ENCODE measurements around the gene AGAP1. TPM values are rescaled to one million over a fixed set of nuclear protein-coding genes. Genes with fewer than 3 reads are reported as not detected.
A peak's percentile ranks its signal among the peaks of the same experiment; 100 is the strongest.

AGAP1 gene
- total RNA-seq, 1 donor: 18.5 TPM

DNA sequence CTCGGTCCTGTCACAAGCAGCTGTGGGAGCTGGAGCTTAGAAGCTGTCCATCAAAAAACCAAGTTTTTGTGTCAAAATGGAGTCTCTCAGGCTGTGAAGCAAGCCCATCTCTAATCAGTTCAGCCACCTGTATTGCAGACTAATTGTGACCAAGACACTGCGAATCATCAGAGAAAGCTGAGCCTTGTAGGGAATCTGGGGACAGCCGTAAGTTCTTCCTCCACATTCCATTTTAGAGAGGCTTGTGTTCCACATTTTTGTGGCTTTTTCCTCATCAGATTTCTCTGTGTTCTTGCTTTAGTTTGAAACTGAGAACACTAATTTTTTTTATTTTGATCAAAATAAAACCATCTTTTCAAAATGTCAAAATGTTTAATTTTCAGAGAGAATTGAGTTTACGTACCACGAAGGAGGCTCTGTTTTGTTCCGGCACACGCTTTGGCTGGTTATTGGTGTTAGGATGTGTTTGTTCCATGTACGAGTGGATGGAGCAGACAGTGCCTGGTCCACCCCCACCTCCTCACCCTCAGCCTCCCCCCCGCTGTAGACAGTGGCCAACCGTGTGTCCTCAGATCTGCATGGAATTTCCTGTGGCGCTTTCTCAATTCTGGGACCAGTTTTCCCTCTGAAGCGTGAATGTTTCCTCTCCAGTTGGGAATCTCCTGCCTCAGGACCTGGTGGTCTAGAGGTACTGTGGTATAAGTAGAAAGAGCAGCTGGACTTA lies 140.8 kb downstream of the AGAP1 start:
- Histone ChIP-seq H3K36me3 (ENCODE audit: insufficient read depth, low read length) (no peaks in the 10 kb centered on the region), H3K9me3 (ENCODE audit: low read depth, low read length) (no peaks in the 10 kb centered on the region), H2AFZ (ENCODE audit: low read length) (no peak overlapping the region), H3K4me3 (ENCODE audit: insufficient read depth, low read length) (peak overlapping the region; percentile 30), H3K4me2 (ENCODE audit: insufficient read depth, low read length) (peak overlapping the region; percentile 54), H3K27me3 (ENCODE audit: insufficient read depth, low read length) (no peaks in the 10 kb centered on the region), H3K79me2 (ENCODE audit: insufficient read depth, low read length) (peaks cover 40% of the 10 kb centered on the region), H3K27ac (ENCODE audit: low read depth, low read length) (peak overlapping the region; percentile 56), H3K4me1 (ENCODE audit: insufficient read depth, low read length) (peaks cover 26% of the 10 kb centered on the region), H4K20me1 (ENCODE audit: insufficient read depth, low read length) (peaks cover 23% of the 10 kb centered on the region)
- no peak for DNase-seq (ENCODE audit: insufficient read length, low spot score, missing footprints)
- TF ChIP-seq, protein P1, sequence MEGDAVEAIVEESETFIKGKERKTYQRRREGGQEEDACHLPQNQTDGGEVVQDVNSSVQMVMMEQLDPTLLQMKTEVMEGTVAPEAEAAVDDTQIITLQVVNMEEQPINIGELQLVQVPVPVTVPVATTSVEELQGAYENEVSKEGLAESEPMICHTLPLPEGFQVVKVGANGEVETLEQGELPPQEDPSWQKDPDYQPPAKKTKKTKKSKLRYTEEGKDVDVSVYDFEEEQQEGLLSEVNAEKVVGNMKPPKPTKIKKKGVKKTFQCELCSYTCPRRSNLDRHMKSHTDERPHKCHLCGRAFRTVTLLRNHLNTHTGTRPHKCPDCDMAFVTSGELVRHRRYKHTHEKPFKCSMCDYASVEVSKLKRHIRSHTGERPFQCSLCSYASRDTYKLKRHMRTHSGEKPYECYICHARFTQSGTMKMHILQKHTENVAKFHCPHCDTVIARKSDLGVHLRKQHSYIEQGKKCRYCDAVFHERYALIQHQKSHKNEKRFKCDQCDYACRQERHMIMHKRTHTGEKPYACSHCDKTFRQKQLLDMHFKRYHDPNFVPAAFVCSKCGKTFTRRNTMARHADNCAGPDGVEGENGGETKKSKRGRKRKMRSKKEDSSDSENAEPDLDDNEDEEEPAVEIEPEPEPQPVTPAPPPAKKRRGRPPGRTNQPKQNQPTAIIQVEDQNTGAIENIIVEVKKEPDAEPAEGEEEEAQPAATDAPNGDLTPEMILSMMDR (IDR thresholded peaks at IDR 0.05; ENCODE audit: extremely low read depth, low read depth, low read length): no peak

DNA sequence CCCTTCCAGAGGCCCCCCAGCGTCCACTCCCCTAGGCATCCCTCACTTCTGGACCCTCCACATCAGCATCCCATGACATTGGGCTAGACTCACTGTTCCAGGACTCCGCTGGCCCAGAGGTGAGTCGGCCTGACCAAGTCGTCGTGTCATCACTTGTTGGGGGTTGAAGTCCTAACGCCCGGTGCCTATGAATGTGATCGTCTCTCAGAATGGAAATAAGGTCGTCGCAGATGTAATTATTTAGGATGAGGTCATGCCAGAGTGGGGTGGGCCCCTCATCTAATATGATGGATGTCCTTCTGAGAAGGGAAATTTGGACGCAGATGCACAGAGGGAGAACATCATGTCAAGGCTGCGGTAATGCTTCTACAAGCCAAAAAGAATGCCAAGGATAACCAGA lies 142.7 kb downstream of the AGAP1 start:
- no peak overlapping the region for H3K4me2 ChIP-seq (ENCODE audit: insufficient read depth, low read length)
- no peaks in the 10 kb centered on the region for H3K36me3 ChIP-seq (ENCODE audit: insufficient read depth, low read length)
- no peak overlapping the region for H3K4me3 ChIP-seq (ENCODE audit: insufficient read depth, low read length)
- H2AFZ ChIP-seq (ENCODE audit: low read length): no peak overlapping the region
- no peak overlapping the region for H3K27ac ChIP-seq (ENCODE audit: low read depth, low read length)
- peaks cover 44% of the 10 kb centered on the region for H3K79me2 ChIP-seq (ENCODE audit: insufficient read depth, low read length)
- TF ChIP-seq, protein P1 (IDR thresholded peaks at IDR 0.05; ENCODE audit: extremely low read depth, low read depth, low read length): no peak
- no peaks in the 10 kb centered on the region for H3K27me3 ChIP-seq (ENCODE audit: insufficient read depth, low read length)
- peaks cover 44% of the 10 kb centered on the region for H3K4me1 ChIP-seq (ENCODE audit: insufficient read depth, low read length)
- H4K20me1 ChIP-seq (ENCODE audit: insufficient read depth, low read length): peaks cover 13% of the 10 kb centered on the region
- H3K9me3 ChIP-seq (ENCODE audit: low read depth, low read length): no peaks in the 10 kb centered on the region
- no peak for DNase-seq (ENCODE audit: insufficient read length, low spot score, missing footprints)

DNA sequence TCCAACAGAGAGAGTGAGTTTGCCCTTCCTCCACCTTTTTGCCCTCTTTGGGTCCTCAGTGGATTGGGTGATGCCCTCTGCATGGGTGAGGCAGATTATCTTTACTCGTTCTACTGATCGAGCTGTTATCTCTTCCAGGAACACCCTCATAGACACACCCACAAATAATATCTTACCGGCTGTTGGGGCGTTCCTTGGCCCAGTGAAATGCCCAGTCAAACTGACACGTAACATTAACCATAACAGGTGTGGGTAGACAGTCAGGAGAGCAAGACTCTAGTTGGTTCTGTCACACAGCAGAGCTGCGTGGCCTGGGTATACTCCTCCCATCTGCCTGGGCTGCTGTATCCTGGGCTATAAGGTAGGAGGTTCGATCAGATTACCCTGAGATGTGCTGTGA lies 144.1 kb downstream of the AGAP1 start:
- Histone ChIP-seq H3K27ac (ENCODE audit: low read depth, low read length) (no peak overlapping the region), H3K79me2 (ENCODE audit: insufficient read depth, low read length) (peaks cover 41% of the 10 kb centered on the region), H4K20me1 (ENCODE audit: insufficient read depth, low read length) (peaks cover 6% of the 10 kb centered on the region), H3K9me3 (ENCODE audit: low read depth, low read length) (no peaks in the 10 kb centered on the region), H3K27me3 (ENCODE audit: insufficient read depth, low read length) (no peaks in the 10 kb centered on the region), H3K4me3 (ENCODE audit: insufficient read depth, low read length) (no peak overlapping the region), H2AFZ (ENCODE audit: low read length) (no peak overlapping the region), H3K36me3 (ENCODE audit: insufficient read depth, low read length) (no peaks in the 10 kb centered on the region), H3K4me1 (ENCODE audit: insufficient read depth, low read length) (peaks cover 57% of the 10 kb centered on the region), H3K4me2 (ENCODE audit: insufficient read depth, low read length) (no peak overlapping the region)
- TF ChIP-seq, protein P1 (IDR thresholded peaks at IDR 0.05; ENCODE audit: extremely low read depth, low read depth, low read length): no peak
- DNase-seq (ENCODE audit: insufficient read length, low spot score, missing footprints): no peak

DNA sequence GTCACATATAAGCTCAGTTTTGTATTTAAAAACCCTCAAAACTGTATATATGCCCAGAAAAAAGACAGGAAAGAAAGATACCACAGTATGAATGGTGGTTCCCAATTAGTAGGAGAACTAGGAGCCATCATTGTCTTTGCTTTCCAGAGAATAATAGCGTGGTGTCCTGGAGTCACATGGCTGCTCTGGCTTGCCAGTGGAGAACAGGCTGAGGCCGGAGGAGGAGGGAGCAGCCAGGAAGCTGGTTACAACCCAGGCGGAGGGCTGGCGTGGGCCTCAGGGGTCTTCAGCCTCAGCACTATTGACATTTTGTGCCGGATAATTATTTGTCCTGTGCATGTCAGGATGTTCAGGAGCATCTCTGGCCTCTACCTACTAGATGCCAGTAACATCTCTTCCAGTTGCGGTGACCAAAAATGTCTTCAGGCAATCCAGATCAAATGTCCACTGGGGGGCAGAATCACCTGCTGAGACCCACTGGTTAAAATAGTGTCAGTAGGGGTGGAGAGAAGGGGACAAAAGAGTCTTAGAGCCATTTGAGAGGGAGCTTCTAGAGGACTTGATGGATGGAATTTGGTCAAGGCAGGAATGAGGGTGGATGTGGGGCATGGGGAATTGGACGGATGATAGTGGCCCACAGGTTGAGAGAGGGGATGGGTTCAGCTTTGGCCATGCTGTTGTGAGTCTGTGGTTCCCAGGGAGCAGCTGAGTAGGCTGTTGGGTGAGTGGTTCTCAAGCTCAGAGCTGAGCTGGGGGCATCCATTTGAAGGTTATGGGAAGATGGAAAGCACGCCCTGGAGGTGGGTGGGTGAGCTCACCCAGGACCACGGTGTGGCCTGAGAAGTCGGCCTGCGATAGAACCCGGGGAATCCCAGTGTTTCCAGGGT lies 144.9 kb downstream of the AGAP1 start:
- DNase-seq (ENCODE audit: insufficient read length, low spot score, missing footprints): no peak
- Histone ChIP-seq H4K20me1 (ENCODE audit: insufficient read depth, low read length) (peaks cover 6% of the 10 kb centered on the region), H3K79me2 (ENCODE audit: insufficient read depth, low read length) (peaks cover 41% of the 10 kb centered on the region), H3K36me3 (ENCODE audit: insufficient read depth, low read length) (no peaks in the 10 kb centered on the region), H3K27me3 (ENCODE audit: insufficient read depth, low read length) (no peaks in the 10 kb centered on the region), H2AFZ (ENCODE audit: low read length) (no peak overlapping the region), H3K4me2 (ENCODE audit: insufficient read depth, low read length) (no peak overlapping the region), H3K4me1 (ENCODE audit: insufficient read depth, low read length) (peaks cover 58% of the 10 kb centered on the region), H3K9me3 (ENCODE audit: low read depth, low read length) (no peaks in the 10 kb centered on the region), H3K4me3 (ENCODE audit: insufficient read depth, low read length) (no peak overlapping the region), H3K27ac (ENCODE audit: low read depth, low read length) (peak overlapping the region; percentile 69)
- TF ChIP-seq, protein P1 (IDR thresholded peaks at IDR 0.05; ENCODE audit: extremely low read depth, low read depth, low read length): peak; percentile 8
